GM21526 (cell line): ENCODE data around the gene KRT33A.
"Not testable (repeated sequence)": the region's sequence is repeated elsewhere in the genome, so short reads cannot be mapped to it uniquely, and the experiment has no call there.

ENCODE experiments used
- ATAC-seq: cut with Tn5 transposase; IDR thresholded peaks from one replicate; pipeline ENCODE4 v1.9.1; 2021; ENCODE audit warnings: moderate library complexity; ENCODE audit not compliant: unreplicated experiment, low FRiP score

Gene KRT33A

GRCh38 chr17:41366070-41366469 is 15.4 kb upstream of the KRT33A start:
- ATAC-seq = no peak

- ATAC-seq = no peak
These were observed 13.3 kb upstream of the KRT33A start for GRCh38 chr17:41363881-41364280.

GRCh38 chr17:41360296-41360995 is 9.8 kb upstream of the KRT33A start:
- ATAC-seq = no peak

- no peak for ATAC-seq
These were observed 3.9 kb upstream of the KRT33A start for GRCh38 chr17:41354536-41354935.

GRCh38 chr17:41352597-41353366 is 2.2 kb upstream of the KRT33A start:
- ATAC-seq = no peak

- no peak for ATAC-seq
These were observed 549 bp upstream of the KRT33A start for GRCh38 chr17:41351177-41351576.

GRCh38 chr17:41347869-41348760 is 2.5 kb downstream of the KRT33A start:
- ATAC-seq = no peak

- not testable (repeated sequence) for ATAC-seq
These were observed 4.2 kb downstream of the KRT33A start for GRCh38 chr17:41346421-41346820.

- ATAC-seq = no peak
These were observed 4.6 kb downstream of the KRT33A start for GRCh38 chr17:41345992-41346391.

GRCh38 chr17:41343029-41343428 is 7.6 kb downstream of the KRT33A start:
- ATAC-seq = no peak

GRCh38 chr17:41340934-41341861 is 9.4 kb downstream of the KRT33A start:
- ATAC-seq = no peak

GRCh38 chr17:41340494-41340893 is 10.1 kb downstream of the KRT33A start:
- ATAC-seq = no peak

- ATAC-seq = no peak
These were observed 11.0 kb downstream of the KRT33A start for GRCh38 chr17:41339571-41340172.

- ATAC-seq = no peak
These were observed 11.6 kb downstream of the KRT33A start for GRCh38 chr17:41338961-41339485.

- no peak for ATAC-seq
These were observed 14.9 kb downstream of the KRT33A start for GRCh38 chr17:41335747-41336146.

GRCh38 chr17:41334385-41335305 is 16.0 kb downstream of the KRT33A start:
- ATAC-seq = no peak

GRCh38 chr17:41333836-41334235 is 16.8 kb downstream of the KRT33A start:
- no peak for ATAC-seq

- no peak for ATAC-seq
These were observed 17.5 kb downstream of the KRT33A start for GRCh38 chr17:41333098-41333497.
